ENCODE results near the gene LUC7L. TPM values are rescaled to one million over a fixed set of nuclear protein-coding genes. Genes with fewer than 3 reads are reported as not detected.
A peak's percentile ranks its signal among the peaks of the same experiment; 100 is the strongest.

LUC7L gene
- total RNA-seq, 2 experiments from 2014 or later, result 94.8 to 98.4 TPM

DNA sequence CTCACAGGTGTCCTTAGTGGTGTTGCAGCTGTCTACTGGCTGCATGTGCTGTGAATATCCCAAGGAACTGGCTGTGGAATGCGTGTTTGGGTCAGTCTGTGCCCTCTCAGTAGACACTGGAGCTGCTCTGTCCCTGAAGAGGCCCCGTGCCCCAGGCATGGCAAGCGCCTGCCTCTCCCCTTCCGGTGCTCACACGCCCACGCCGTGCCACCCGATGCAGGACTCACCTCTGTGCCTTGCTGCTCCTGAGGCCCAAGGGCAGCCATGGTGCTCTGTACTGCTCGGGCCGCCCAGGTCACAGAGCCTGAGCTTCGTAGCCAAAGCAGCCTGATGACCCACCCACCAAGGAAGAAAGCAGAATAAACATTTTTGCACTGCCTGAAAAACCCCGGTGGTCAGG lies 36.5 kb upstream of the LUC7L start:
- DNase-seq, result no peak
- H3K9me3 Mint-ChIP-seq, result no peaks in the 10 kb centered on the region
- intact Hi-C loops (cut with DNase I, micrococcal nuclease), result no loop called here
- no peaks in the 10 kb centered on the region for H3K4me1 Mint-ChIP-seq (ENCODE audit: low read depth)
- TF ChIP-seq, protein P1, sequence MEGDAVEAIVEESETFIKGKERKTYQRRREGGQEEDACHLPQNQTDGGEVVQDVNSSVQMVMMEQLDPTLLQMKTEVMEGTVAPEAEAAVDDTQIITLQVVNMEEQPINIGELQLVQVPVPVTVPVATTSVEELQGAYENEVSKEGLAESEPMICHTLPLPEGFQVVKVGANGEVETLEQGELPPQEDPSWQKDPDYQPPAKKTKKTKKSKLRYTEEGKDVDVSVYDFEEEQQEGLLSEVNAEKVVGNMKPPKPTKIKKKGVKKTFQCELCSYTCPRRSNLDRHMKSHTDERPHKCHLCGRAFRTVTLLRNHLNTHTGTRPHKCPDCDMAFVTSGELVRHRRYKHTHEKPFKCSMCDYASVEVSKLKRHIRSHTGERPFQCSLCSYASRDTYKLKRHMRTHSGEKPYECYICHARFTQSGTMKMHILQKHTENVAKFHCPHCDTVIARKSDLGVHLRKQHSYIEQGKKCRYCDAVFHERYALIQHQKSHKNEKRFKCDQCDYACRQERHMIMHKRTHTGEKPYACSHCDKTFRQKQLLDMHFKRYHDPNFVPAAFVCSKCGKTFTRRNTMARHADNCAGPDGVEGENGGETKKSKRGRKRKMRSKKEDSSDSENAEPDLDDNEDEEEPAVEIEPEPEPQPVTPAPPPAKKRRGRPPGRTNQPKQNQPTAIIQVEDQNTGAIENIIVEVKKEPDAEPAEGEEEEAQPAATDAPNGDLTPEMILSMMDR (IDR thresholded peaks at IDR 0.05), result no peak
- Histone ChIP-seq H3K36me3 (ENCODE audit: insufficient read depth, low read length) (peaks cover 20% of the 10 kb centered on the region), H3K9me3 (ENCODE audit: control insufficient read depth in 1 of 2, insufficient read depth in 1 of 2, low read length in 2 of 2) (peaks cover 0 to 2% of the 10 kb centered on the region in 2 experiments), H3K4me1 (ENCODE audit: insufficient read depth, low read length) (peaks cover 7% of the 10 kb centered on the region), H3K27me3 (ENCODE audit: control insufficient read depth in 1 of 2, insufficient read depth in 2 of 2, low read length in 2 of 2) (no peaks in the 10 kb centered on the region), H3K4me3 (ENCODE audit: low read length) (no peak overlapping the region), H3K27ac (ENCODE audit: low read depth in 1 of 2, low read length in 2 of 2) (no peak overlapping the region)
- POLR2A ChIA-PET, result no interaction called here
- H3K27me3 Mint-ChIP-seq, result no peaks in the 10 kb centered on the region
- no peak for ATAC-seq (ENCODE audit: poor library complexity)
- H3K36me3 Mint-ChIP-seq (ENCODE audit: low read depth), result peaks cover 20% of the 10 kb centered on the region
- CTCF ChIA-PET, result no interaction called here
- no peak overlapping the region for H3K4me3 Mint-ChIP-seq
- no peak overlapping the region for H3K27ac Mint-ChIP-seq

DNA sequence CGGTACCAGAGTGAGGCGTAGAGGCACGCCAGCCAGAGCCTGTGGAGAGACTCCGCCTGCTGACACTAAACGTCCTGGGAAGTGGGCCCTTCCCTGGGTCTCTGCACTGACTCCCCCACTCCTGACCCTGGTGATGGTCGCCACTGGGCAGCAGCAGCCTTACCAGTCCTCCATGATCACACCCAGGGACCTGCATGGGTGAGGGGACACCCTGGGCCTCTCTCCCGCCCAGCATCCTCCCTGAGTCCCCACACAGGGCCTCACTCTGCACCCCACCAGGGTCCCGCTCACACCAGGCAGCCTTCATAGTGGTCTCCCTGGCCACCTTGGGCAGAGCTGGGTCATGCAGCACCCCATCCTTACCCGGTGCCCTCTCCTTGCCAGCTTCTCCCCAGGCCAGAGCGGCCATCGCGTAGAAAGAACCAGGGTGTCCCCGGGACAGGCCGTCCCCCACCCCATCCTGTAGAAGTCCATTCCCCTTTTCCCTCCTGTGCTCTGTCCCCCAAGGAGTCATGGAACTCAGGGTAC lies 35.8 kb upstream of the LUC7L start:
- Mint-ChIP-seq H3K4me1 (ENCODE audit: low read depth) (no peaks in the 10 kb centered on the region), H3K36me3 (ENCODE audit: low read depth) (peaks cover 27% of the 10 kb centered on the region), H3K27me3 (no peaks in the 10 kb centered on the region), H3K9me3 (no peaks in the 10 kb centered on the region), H3K27ac (no peak overlapping the region), H3K4me3 (no peak overlapping the region)
- DNase-seq (no peak), ATAC-seq (ENCODE audit: poor library complexity) (no peak)
- Histone ChIP-seq H3K27ac (ENCODE audit: low read depth in 1 of 2, low read length in 2 of 2) (no peak overlapping the region), H3K27me3 (ENCODE audit: control insufficient read depth in 1 of 2, insufficient read depth in 2 of 2, low read length in 2 of 2) (no peaks in the 10 kb centered on the region), H3K4me3 (ENCODE audit: low read length) (no peak overlapping the region), H3K36me3 (ENCODE audit: insufficient read depth, low read length) (peaks cover 23% of the 10 kb centered on the region), H3K9me3 (ENCODE audit: control insufficient read depth in 1 of 2, insufficient read depth in 1 of 2, low read length in 2 of 2) (no peaks in the 10 kb centered on the region), H3K4me1 (ENCODE audit: insufficient read depth, low read length) (peaks cover 7% of the 10 kb centered on the region)
- ChIA-PET POLR2A (no interaction called here), CTCF (no interaction called here)
- intact Hi-C loops (cut with DNase I, micrococcal nuclease), result no loop called here
- TF ChIP-seq, protein P1 (IDR thresholded peaks at IDR 0.05), result no peak

DNA sequence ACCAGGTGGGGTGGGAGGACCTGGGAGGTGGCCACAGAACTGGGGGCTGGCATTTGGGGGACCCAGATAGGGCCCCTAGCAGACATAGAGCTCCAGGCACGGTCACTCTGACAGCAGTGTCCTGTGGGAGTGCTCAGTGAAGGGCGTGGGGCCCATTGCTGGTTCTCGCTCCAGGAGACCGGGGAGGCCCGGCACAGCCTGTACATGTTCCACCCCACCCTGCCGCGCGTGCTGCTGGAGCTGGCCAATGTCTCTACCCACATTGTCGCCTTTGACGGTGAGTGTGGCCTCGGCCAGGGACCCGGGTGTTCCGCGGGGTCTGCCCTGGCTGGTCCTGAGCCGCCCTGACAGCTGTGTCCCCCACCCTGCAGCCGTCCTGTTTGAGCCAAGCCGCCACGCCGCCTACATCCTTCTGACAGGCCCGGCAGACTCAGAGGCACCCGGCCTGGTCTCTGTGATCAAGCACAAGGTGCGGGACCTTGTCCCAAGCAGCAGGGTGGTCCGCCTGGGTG lies 35.2 kb upstream of the LUC7L start:
- CTCF ChIA-PET, result no interaction called here
- POLR2A ChIA-PET, result no interaction called here
- H3K36me3 ChIP-seq (ENCODE audit: insufficient read depth, low read length), result peaks cover 26% of the 10 kb centered on the region

More for the DNA sequence above, 35.2 kb upstream of the LUC7L start:
- Mint-ChIP-seq H3K9me3 (no peaks in the 10 kb centered on the region), H3K27me3 (no peaks in the 10 kb centered on the region), H3K4me3 (no peak overlapping the region), H3K4me1 (ENCODE audit: low read depth) (no peaks in the 10 kb centered on the region), H3K36me3 (ENCODE audit: low read depth) (peaks cover 32% of the 10 kb centered on the region), H3K27ac (no peak overlapping the region)
- Histone ChIP-seq H3K27ac (ENCODE audit: low read depth in 1 of 2, low read length in 2 of 2) (no peak overlapping the region), H3K4me1 (ENCODE audit: insufficient read depth, low read length) (peaks cover 7% of the 10 kb centered on the region), H3K27me3 (ENCODE audit: control insufficient read depth in 1 of 2, insufficient read depth in 2 of 2, low read length in 2 of 2) (no peaks in the 10 kb centered on the region), H3K9me3 (ENCODE audit: control insufficient read depth in 1 of 2, insufficient read depth in 1 of 2, low read length in 2 of 2) (no peaks in the 10 kb centered on the region), H3K4me3 (ENCODE audit: low read length) (no peak overlapping the region)
- ATAC-seq (ENCODE audit: poor library complexity) (no peak), DNase-seq (peak in 1 of 14 experiments; percentile 12)
- TF ChIP-seq, protein P1 (IDR thresholded peaks at IDR 0.05), result no peak
- intact Hi-C loops (cut with DNase I, micrococcal nuclease), result no loop called here

All from CD4-positive, alpha-beta T cell (primary cell).